Stomach (tissue), 4 donors: ENCODE measurements around the gene OR14A16.

Experiments
- CTCF ChIP-seq, 7 experiments: fragments of 450-650 bp in 4 of 7; fragments of 200-600 bp in 3 of 7; sonication (generic) in 3 of 7; IDR thresholded peaks; one replicate each; pipeline ENCODE4 v1.5.1; 2016 to 2019; ENCODE audit warnings: antibody characterized with exemption in 7 of 7, control low read depth in 2 of 7, mild to moderate bottlenecking in 1 of 7
- EP300 ChIP-seq: sonication (generic); formaldehyde crosslinking; IDR thresholded peaks from one replicate; pipeline ENCODE4 v1.6.1; 2017; ENCODE audit warnings: antibody characterized with exemption
- POLR2A ChIP-seq, 4 donors: fragments of 450-650 bp; IDR thresholded peaks; one replicate each; pipeline ENCODE4 v1.6.1; 2016; ENCODE audit warnings: antibody characterized with exemption in 4 of 4, control low read depth in 2 of 4, mild to moderate bottlenecking in 1 of 4, moderate library complexity in 1 of 4
- POLR2AphosphoS5 ChIP-seq, 3 donors: sonication (generic); formaldehyde crosslinking; IDR thresholded peaks; one replicate each; pipeline ENCODE4 v1.6.1; 2016; ENCODE audit warnings: antibody characterized with exemption in 3 of 3

- no peak for TF ChIP-seq CTCF (IDR thresholded peaks at IDR 0.05)
- no peak for TF ChIP-seq EP300
- no peak for TF ChIP-seq POLR2AphosphoS5 (IDR thresholded peaks at IDR 0.05)
- TF ChIP-seq POLR2A (IDR thresholded peaks at IDR 0.05), result no peak
Measured at GRCh38 chr1:247845011-247845692, 21.2 kb upstream of the OR14A16 start.
